K562 treated with DMSO at 1 percent for 24 hours (cell line): ENCODE data around the gene PLA2G15. TPM values are rescaled to one million over a fixed set of nuclear protein-coding genes. Genes with fewer than 3 reads are reported as not detected.

Experiments used
- total RNA-seq: library from RNA; unstranded; fragments of 300-600 nt; gene quantifications from 2 replicates; pipeline ENCODE4 v1.2.3, GENCODE V29; 2022; ENCODE audit warnings: low read depth; ENCODE audit not compliant: insufficient read depth

Gene PLA2G15, protein sequence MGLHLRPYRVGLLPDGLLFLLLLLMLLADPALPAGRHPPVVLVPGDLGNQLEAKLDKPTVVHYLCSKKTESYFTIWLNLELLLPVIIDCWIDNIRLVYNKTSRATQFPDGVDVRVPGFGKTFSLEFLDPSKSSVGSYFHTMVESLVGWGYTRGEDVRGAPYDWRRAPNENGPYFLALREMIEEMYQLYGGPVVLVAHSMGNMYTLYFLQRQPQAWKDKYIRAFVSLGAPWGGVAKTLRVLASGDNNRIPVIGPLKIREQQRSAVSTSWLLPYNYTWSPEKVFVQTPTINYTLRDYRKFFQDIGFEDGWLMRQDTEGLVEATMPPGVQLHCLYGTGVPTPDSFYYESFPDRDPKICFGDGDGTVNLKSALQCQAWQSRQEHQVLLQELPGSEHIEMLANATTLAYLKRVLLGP
- 40.9 and 43.5 TPM in 2 replicates for total RNA-seq

DNA sequence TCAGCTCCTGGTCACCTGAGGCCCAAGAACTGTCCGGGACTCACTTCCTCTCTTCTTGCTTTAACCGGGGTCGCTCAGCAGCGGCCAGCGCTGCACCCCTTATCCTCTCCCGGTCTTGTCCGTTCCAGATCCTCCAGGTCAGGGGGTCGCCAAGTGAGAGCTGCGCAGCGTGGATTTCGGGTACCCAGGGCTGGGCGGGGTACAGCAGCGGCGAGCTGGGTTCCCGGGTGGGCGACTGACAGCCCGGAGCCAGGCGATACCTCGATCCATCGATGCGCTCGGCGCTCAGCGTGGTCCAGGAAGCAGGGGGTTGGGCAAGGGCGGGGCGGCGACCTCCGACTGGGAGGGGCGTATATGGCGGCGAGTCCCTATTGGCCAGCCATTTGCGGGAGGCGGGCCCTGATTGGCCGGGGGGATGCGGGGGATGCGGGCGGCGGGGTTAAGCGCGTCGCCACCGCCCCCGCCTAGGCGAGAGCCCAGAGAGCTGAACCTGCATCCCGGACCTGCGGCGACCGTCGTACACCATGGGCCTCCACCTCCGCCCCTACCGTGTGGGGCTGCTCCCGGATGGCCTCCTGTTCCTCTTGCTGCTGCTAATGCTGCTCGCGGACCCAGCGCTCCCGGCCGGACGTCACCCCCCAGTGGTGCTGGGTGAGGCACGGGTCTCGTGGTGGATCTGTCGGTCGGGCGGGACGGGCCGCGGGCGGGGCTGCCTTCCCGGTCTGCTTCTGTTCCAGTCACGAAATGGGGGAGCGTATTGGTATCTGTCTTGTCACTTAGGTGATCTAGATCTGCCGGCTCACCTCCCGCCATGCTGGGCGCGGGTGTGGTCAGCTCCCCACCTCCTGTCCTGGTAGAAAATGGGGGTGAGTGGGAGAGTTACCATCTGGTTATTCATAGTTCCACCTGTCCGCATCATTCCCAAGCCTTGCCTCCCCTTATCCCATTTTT is at the start of gene PLA2G15:
Gene PLA2G15, plus strand, starts transcription at position 471 of the 951 bp plus-strand sequence. Its CDS starts 54 bp downstream, at position 525.

DNA sequence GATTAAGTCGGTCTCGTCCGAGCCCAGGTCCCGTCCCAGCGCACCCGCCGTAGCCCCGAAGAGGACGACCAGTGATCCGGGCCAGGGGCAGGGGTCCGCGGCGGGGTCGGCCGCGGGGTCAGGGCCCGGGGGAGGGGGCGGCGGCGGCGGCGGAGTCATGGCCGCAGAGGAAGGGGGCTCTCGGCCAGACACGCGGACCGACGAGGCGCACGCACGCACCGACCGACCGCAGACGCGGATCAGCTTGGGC is 9.4 kb upstream of the PLA2G15 start, which contains the start of gene ESRP2:
Gene ESRP2, minus strand, starts transcription at position 241 of the 250 bp plus-strand sequence. Its CDS starts 82 bp downstream, at position 159.

DNA sequence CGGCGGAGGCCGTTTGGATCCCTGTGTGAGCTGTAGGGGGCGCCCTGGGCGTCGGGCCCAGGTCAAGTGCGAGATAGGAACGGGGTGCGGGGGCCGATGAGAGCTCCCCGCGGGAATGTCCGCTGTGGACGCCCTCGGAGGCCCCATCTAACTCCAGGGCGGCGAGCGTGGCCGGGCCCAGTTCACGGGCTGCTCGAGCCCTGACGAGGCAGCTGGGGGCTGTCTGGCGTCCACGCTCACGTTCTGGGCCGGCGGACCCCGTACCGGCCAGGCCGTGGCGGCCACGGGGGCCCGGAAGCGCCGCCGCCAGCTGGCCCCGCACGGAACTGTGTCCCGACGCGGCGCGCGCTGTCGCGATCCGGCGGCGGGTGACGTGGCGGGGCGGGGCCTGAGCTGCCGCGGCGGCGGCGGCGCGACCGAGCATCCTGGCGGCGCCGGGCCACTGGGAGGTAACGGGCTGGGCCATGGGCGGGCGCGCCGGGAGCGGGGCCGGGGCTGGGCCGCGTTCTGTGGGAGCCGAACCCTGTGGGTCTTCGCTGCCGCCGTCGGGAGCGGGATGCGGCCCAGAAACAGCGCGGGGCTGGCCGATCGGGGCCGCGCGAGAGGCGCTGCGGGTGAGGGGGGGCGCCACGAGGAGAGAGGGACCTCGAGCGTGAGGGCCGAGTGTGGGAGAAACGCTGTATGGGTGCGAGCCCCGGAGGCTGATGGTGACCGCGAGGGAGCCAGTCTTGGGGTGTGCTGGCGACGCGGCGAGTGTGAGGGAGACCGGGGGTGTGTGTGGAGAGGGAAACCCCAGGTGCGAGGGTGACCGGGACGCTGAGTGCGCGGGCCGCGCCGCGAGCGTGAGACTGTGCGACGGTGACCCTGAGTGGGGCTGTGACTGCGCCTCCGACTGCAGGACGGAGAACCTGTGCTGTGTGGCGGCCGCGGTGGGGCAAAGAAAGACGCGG is 19.2 kb downstream of the PLA2G15 start, which contains the start of gene SLC7A6:
Gene SLC7A6, plus strand, starts transcription at position 399 of the 950 bp plus-strand sequence. CDS start 10,201 bp downstream, outside the sequence.

Other genes with a start within 250 kb of the PLA2G15 start
- gene DPEP2, start 245.9 kb upstream of the PLA2G15 start, total RNA-seq = 2.8 and 3.0 TPM in 2 replicates
- gene DPEP2NB, start 229.5 kb upstream of the PLA2G15 start, total RNA-seq = not detected in 2 replicates
- 17.4 and 20.0 TPM in 2 replicates for gene DDX28, start 222.1 kb upstream of the PLA2G15 start, total RNA-seq
- gene DUS2, start 222.1 kb upstream of the PLA2G15 start, total RNA-seq = 10.8 and 12.3 TPM in 2 replicates
- gene NFATC3, start 160.0 kb upstream of the PLA2G15 start, total RNA-seq = 31.2 and 35.3 TPM in 2 replicates
- not detected in 2 replicates for gene ESRP2, start 9.2 kb upstream of the PLA2G15 start, total RNA-seq
- gene SLC7A6, start 19.2 kb downstream of the PLA2G15 start, total RNA-seq = 17.8 and 18.3 TPM in 2 replicates
- 12.8 and 14.3 TPM in 2 replicates for gene SLC7A6OS, start 65.6 kb downstream of the PLA2G15 start, total RNA-seq
- 61.4 and 69.0 TPM in 2 replicates for gene PRMT7, start 65.6 kb downstream of the PLA2G15 start, total RNA-seq
- 4.7 and 5.2 TPM in 2 replicates for gene SMPD3, start 203.1 kb downstream of the PLA2G15 start, total RNA-seq